GM12878 (cell line): ENCODE measurements around the gene DEPDC1B. TPM values are rescaled to one million over a fixed set of nuclear protein-coding genes. Genes with fewer than 3 reads are reported as not detected.

Experiments used
- BHLHE40 ChIP-seq, 2 experiments: fragments of 450-650 bp in 1 of 2; IDR thresholded peaks; 2 replicates each; pipeline ENCODE4 v1.6.1; 2011 to 2017; ENCODE audit warnings: low read depth in 2 of 2, borderline replicate concordance in 1 of 2, improper control_type of control experiment in 1 of 2, low read length in 1 of 2, mild to moderate bottlenecking in 1 of 2
- HSF1 ChIP-seq: fragments of 150-350 bp; IDR thresholded peaks from 2 replicates; pipeline ENCODE4 v1.6.1; 2014; ENCODE audit warnings: mild to moderate bottlenecking, low read depth, low read length
- IRF4 ChIP-seq: IDR thresholded peaks from 2 replicates; pipeline ENCODE4 v1.6.1; 2011; ENCODE audit warnings: low read depth, low read length
- MTA3 ChIP-seq: IDR thresholded peaks from 2 replicates; pipeline ENCODE4 v1.6.1; 2012; ENCODE audit warnings: low read length, inconsistent platforms, borderline replicate concordance
- RCOR1 ChIP-seq: conservative IDR thresholded peaks from 2 replicates; pipeline ENCODE4 v1.6.1; 2012; ENCODE audit warnings: low read depth, low read length, improper control_type of control experiment
- RELA ChIP-seq: fragments of 450-650 bp; IDR thresholded peaks from 2 replicates; pipeline ENCODE4 v1.8.0; 2014; ENCODE audit warnings: borderline replicate concordance; ENCODE audit not compliant: partially characterized antibody
- SIX5 ChIP-seq: IDR thresholded peaks from 2 replicates; pipeline ENCODE4 v1.6.1; 2011; ENCODE audit warnings: mild to moderate bottlenecking, low read depth, low read length, moderate library complexity; ENCODE audit not compliant: severe bottlenecking
- SMAD5 ChIP-seq: IDR thresholded peaks from 2 replicates; pipeline ENCODE4 v1.6.1; 2016; ENCODE audit warnings: antibody characterized with exemption, low read depth
- SMARCA5 ChIP-seq: fragments of 450-650 bp; IDR thresholded peaks from 2 replicates; pipeline ENCODE4 v1.6.1; 2017; ENCODE audit warnings: mild to moderate bottlenecking
- SRF ChIP-seq, 2 experiments: IDR thresholded peaks; 2 replicates each; pipeline ENCODE4 v1.6.1; 2011; ENCODE audit warnings: low read depth in 2 of 2, low read length in 2 of 2, mild to moderate bottlenecking in 1 of 2, moderate library complexity in 1 of 2
- USF1 ChIP-seq: IDR thresholded peaks from 2 replicates; pipeline ENCODE4 v1.6.1; 2011; ENCODE audit warnings: borderline replicate concordance, low read depth, mild to moderate bottlenecking, moderate library complexity, mixed read lengths, low read length; ENCODE audit not compliant: insufficient read depth; ENCODE audit errors: extremely low read length
- YY1 ChIP-seq: IDR thresholded peaks from 2 replicates; pipeline ENCODE4 v1.6.1; 2011; ENCODE audit warnings: low read depth, mild to moderate bottlenecking, low read length
- polyA plus RNA-seq, 11 experiments: library from polyadenylated mRNA; depleted of rRNA in 4 of 11; unstranded in 6 of 11; stranded (reverse) in 5 of 11; fragments of >200 nt; fragmentation: Nextera tagmentation in 4 of 11; fragmentation: Illumina TruSeq in 1 of 11; extraction: Ambion mirVana in 4 of 11; extraction: Trizol in 1 of 11; gene quantifications; 1 replicate in 1 of 11; 2 replicates in 10 of 11; pipeline versions ENCODE4 v1.2.1 to v1.2.3, GENCODE V29; 2011 to 2016; ENCODE audit warnings: inconsistent platforms in 2 of 11, missing spikeins in 2 of 11, low read depth in 1 of 11
- total RNA-seq, 4 experiments: library from RNA; depleted of rRNA in 3 of 4; stranded (reverse); fragments of >200 nt in 3 of 4; fragmentation: Illumina TruSeq in 1 of 4; extraction: Trizol in 1 of 4; gene quantifications; 2 replicates each; pipeline versions ENCODE4 v1.2.1 to v1.2.3, GENCODE V29; 2013 to 2021
- TF ChIP-seq, protein P1 (sequence below): fragments of 450-650 bp; IDR thresholded peaks from 2 replicates; pipeline ENCODE4 v1.6.1; 2017; ENCODE audit warnings: mild to moderate bottlenecking, moderate library complexity
- TF ChIP-seq, protein P2 (sequence below): fragments of 450-650 bp; IDR thresholded peaks from 2 replicates; pipeline ENCODE4 v1.6.1; 2016; ENCODE audit warnings: mild to moderate bottlenecking, moderate library complexity, borderline replicate concordance
- TF ChIP-seq, protein P3 (sequence below): IDR thresholded peaks from 2 replicates; pipeline ENCODE4 v1.6.1; 2011; ENCODE audit warnings: borderline replicate concordance, low read depth, mild to moderate bottlenecking, moderate library complexity, low read length; ENCODE audit not compliant: insufficient read depth, poor library complexity, severe bottlenecking

Gene DEPDC1B
- total and polyA plus RNA-seq, 10 of the 15 experiments (the other 5 are each of a cell fraction or from before 2014, with no cell fraction given), result 29.7 to 56.5 (median 35.5) TPM

GRCh38 chr5:60699609-60700415 lies at the start of gene DEPDC1B (continued):
- TF ChIP-seq SMARCA5 (no peak), SMAD5 (no peak), RELA (peak; percentile 42), IRF4 (0 out of 2 replicates have a peak, but pooled peaks have one; percentile 11), HSF1 (no peak), YY1 (peak; percentile 59; the same call in 1 of the 2 replicates), USF1 (no peak), RCOR1 (no peak), MTA3 (no peak), SRF (IDR thresholded peaks at IDR 0.05; ENCODE audit: low read depth in 2 of 2, low read length in 2 of 2) (0 out of 4 replicates have a peak, but pooled peaks of 1 of the 2 experiments have one; percentile 40), BHLHE40 (IDR thresholded peaks at IDR 0.05; ENCODE audit: borderline replicate concordance in 1 of 2, low read depth in 2 of 2, low read length in 1 of 2) (peak; percentile 11 to 77; a peak in 3 of 4 replicates), SIX5 (no peak)
- TF ChIP-seq, protein P1, sequence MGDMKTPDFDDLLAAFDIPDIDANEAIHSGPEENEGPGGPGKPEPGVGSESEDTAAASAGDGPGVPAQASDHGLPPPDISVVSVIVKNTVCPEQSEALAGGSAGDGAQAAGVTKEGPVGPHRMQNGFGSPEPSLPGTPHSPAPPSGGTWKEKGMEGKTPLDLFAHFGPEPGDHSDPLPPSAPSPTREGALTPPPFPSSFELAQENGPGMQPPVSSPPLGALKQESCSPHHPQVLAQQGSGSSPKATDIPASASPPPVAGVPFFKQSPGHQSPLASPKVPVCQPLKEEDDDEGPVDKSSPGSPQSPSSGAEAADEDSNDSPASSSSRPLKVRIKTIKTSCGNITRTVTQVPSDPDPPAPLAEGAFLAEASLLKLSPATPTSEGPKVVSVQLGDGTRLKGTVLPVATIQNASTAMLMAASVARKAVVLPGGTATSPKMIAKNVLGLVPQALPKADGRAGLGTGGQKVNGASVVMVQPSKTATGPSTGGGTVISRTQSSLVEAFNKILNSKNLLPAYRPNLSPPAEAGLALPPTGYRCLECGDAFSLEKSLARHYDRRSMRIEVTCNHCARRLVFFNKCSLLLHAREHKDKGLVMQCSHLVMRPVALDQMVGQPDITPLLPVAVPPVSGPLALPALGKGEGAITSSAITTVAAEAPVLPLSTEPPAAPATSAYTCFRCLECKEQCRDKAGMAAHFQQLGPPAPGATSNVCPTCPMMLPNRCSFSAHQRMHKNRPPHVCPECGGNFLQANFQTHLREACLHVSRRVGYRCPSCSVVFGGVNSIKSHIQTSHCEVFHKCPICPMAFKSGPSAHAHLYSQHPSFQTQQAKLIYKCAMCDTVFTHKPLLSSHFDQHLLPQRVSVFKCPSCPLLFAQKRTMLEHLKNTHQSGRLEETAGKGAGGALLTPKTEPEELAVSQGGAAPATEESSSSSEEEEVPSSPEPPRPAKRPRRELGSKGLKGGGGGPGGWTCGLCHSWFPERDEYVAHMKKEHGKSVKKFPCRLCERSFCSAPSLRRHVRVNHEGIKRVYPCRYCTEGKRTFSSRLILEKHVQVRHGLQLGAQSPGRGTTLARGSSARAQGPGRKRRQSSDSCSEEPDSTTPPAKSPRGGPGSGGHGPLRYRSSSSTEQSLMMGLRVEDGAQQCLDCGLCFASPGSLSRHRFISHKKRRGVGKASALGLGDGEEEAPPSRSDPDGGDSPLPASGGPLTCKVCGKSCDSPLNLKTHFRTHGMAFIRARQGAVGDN, result 0 out of 2 replicates have a peak, but pooled peaks have one; percentile 59
- TF ChIP-seq, protein P2, sequence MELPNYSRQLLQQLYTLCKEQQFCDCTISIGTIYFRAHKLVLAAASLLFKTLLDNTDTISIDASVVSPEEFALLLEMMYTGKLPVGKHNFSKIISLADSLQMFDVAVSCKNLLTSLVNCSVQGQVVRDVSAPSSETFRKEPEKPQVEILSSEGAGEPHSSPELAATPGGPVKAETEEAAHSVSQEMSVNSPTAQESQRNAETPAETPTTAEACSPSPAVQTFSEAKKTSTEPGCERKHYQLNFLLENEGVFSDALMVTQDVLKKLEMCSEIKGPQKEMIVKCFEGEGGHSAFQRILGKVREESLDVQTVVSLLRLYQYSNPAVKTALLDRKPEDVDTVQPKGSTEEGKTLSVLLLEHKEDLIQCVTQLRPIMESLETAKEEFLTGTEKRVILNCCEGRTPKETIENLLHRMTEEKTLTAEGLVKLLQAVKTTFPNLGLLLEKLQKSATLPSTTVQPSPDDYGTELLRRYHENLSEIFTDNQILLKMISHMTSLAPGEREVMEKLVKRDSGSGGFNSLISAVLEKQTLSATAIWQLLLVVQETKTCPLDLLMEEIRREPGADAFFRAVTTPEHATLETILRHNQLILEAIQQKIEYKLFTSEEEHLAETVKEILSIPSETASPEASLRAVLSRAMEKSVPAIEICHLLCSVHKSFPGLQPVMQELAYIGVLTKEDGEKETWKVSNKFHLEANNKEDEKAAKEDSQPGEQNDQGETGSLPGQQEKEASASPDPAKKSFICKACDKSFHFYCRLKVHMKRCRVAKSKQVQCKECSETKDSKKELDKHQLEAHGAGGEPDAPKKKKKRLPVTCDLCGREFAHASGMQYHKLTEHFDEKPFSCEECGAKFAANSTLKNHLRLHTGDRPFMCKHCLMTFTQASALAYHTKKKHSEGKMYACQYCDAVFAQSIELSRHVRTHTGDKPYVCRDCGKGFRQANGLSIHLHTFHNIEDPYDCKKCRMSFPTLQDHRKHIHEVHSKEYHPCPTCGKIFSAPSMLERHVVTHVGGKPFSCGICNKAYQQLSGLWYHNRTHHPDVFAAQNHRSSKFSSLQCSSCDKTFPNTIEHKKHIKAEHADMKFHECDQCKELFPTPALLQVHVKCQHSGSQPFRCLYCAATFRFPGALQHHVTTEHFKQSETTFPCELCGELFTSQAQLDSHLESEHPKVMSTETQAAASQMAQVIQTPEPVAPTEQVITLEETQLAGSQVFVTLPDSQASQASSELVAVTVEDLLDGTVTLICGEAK, result peak; percentile 79
- TF ChIP-seq, protein P3, sequence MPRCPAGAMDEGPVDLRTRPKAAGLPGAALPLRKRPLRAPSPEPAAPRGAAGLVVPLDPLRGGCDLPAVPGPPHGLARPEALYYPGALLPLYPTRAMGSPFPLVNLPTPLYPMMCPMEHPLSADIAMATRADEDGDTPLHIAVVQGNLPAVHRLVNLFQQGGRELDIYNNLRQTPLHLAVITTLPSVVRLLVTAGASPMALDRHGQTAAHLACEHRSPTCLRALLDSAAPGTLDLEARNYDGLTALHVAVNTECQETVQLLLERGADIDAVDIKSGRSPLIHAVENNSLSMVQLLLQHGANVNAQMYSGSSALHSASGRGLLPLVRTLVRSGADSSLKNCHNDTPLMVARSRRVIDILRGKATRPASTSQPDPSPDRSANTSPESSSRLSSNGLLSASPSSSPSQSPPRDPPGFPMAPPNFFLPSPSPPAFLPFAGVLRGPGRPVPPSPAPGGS, result no peak
